HepG2 (cell line): ENCODE data around the gene LARP1. TPM values are rescaled to one million over a fixed set of nuclear protein-coding genes. Genes with fewer than 3 reads are reported as not detected.
A peak's percentile ranks its signal among the peaks of the same experiment; 100 is the strongest.

Experiments
- ATM ChIP-seq: fragments of 450-650 bp; IDR thresholded peaks from 2 replicates; pipeline ENCODE4 v1.7.1; 2017; ENCODE audit warnings: mild to moderate bottlenecking, borderline replicate concordance
- EED ChIP-seq: sonication (generic); formaldehyde crosslinking; IDR thresholded peaks from 2 replicates; pipeline ENCODE4 v1.5.0; 2020; ENCODE audit warnings: mild to moderate bottlenecking, missing genetic modification reagents
- HDAC1 ChIP-seq: sonication (generic); formaldehyde crosslinking; IDR thresholded peaks from 2 replicates; pipeline ENCODE4 v1.5.1; 2020; ENCODE audit warnings: mild to moderate bottlenecking, missing genetic modification reagents
- HMG20B ChIP-seq: conservative IDR thresholded peaks from 2 replicates; pipeline ENCODE4 v1.6.1; 2016; ENCODE audit warnings: missing genetic modification reagents, missing compliant biosample characterization
- ISL2 ChIP-seq: sonication (generic); formaldehyde crosslinking; IDR thresholded peaks from 2 replicates; pipeline ENCODE4 v1.5.0; 2020; ENCODE audit warnings: missing genetic modification reagents
- JUND ChIP-seq: sonication (generic); formaldehyde crosslinking; IDR thresholded peaks from 2 replicates; pipeline ENCODE4 v1.8.0; 2022; ENCODE audit warnings: mild to moderate bottlenecking, missing genetic modification reagents
- KDM5B ChIP-seq: sonication (generic); formaldehyde crosslinking; IDR thresholded peaks from 2 replicates; pipeline ENCODE4 v1.4.0; 2020; ENCODE audit warnings: missing genetic modification reagents, mild to moderate bottlenecking, borderline replicate concordance
- MAFK ChIP-seq, 2 experiments: IDR thresholded peaks in 1 of 2; conservative IDR thresholded peaks in 1 of 2; 2 replicates each; pipeline ENCODE4 v1.6.1; 2011; ENCODE audit warnings: improper control_type of control experiment in 2 of 2, low read length in 2 of 2
- MEIS1 ChIP-seq: sonication (generic); formaldehyde crosslinking; IDR thresholded peaks from 2 replicates; pipeline ENCODE4 v1.9.0; 2021; ENCODE audit warnings: mild to moderate bottlenecking, missing genetic modification reagents, moderate library complexity, borderline replicate concordance
- PITX1 ChIP-seq: sonication (generic); formaldehyde crosslinking; IDR thresholded peaks from 2 replicates; pipeline ENCODE4 v1.5.1; 2020; ENCODE audit warnings: mild to moderate bottlenecking, missing genetic modification reagents
- RERE ChIP-seq: IDR thresholded peaks from 2 replicates; pipeline ENCODE4 v1.6.1; 2016; ENCODE audit warnings: low read depth, missing genetic modification reagents, missing compliant biosample characterization
- RXRB ChIP-seq: IDR thresholded peaks from 2 replicates; pipeline ENCODE4 v1.6.1; 2016; ENCODE audit warnings: borderline replicate concordance, missing genetic modification reagents, missing compliant biosample characterization
- SOX13 ChIP-seq, 3 experiments: fragments of 450-650 bp in 1 of 3; sonication (generic) in 1 of 3; formaldehyde crosslinking in 1 of 3; IDR thresholded peaks in 2 of 3; conservative IDR thresholded peaks in 1 of 3; 2 replicates each; pipeline versions ENCODE4 v1.5.0 to v1.6.1; 2016 to 2020; ENCODE audit warnings: antibody characterized with exemption in 1 of 3, mild to moderate bottlenecking in 1 of 3, missing compliant biosample characterization in 1 of 3, missing genetic modification reagents in 1 of 3, moderate library complexity in 1 of 3
- SPEN ChIP-seq: sonication (generic); formaldehyde crosslinking; IDR thresholded peaks from 2 replicates; pipeline ENCODE4 v1.5.1; 2020; ENCODE audit warnings: low read depth, mild to moderate bottlenecking, missing genetic modification reagents
- TRIM24 ChIP-seq: sonication (generic); formaldehyde crosslinking; IDR thresholded peaks from 2 replicates; pipeline ENCODE4 v1.8.0; 2022; ENCODE audit warnings: mild to moderate bottlenecking, missing genetic modification reagents
- ZBTB7A ChIP-seq: sonication (generic); formaldehyde crosslinking; IDR thresholded peaks from 2 replicates; pipeline ENCODE4 v1.8.0; 2022; ENCODE audit warnings: mild to moderate bottlenecking, missing genetic modification reagents
- ZMAT3 ChIP-seq: sonication (generic); formaldehyde crosslinking; conservative IDR thresholded peaks from 2 replicates; pipeline ENCODE4 v1.7.0; 2021; ENCODE audit warnings: missing genetic modification reagents
- ZMYM4 ChIP-seq: sonication (generic); formaldehyde crosslinking; IDR thresholded peaks from 2 replicates; pipeline ENCODE4 v1.8.1; 2023; ENCODE audit warnings: mild to moderate bottlenecking, missing genetic modification reagents
- ZNF441 ChIP-seq: sonication (generic); formaldehyde crosslinking; IDR thresholded peaks from 2 replicates; pipeline ENCODE4 v1.7.0; 2021; ENCODE audit warnings: missing genetic modification reagents, borderline replicate concordance
- ZNF503 ChIP-seq: sonication (generic); formaldehyde crosslinking; IDR thresholded peaks from 2 replicates; pipeline ENCODE4 v1.4.0; 2020; ENCODE audit warnings: missing genetic modification reagents
- polyA plus RNA-seq, 8 experiments: library from polyadenylated mRNA; depleted of rRNA in 3 of 8; stranded (reverse) in 7 of 8; unstranded in 1 of 8; fragments of >200 nt; fragmentation: Illumina TruSeq in 4 of 8; extraction: Trizol in 4 of 8; gene quantifications; 2 replicates each; pipeline versions ENCODE4 v1.2.1 to v1.2.3, GENCODE V29; 2011 to 2016; ENCODE audit warnings: low read depth in 4 of 8, missing spikeins in 1 of 8, mixed read lengths in 1 of 8; ENCODE audit not compliant: insufficient read depth in 1 of 8
- total RNA-seq, 5 experiments: library from RNA; depleted of rRNA; stranded (reverse); fragments of >200 nt; fragmentation: Illumina TruSeq; extraction: Trizol; gene quantifications; 2 replicates each; pipeline ENCODE4 v1.2.3, GENCODE V29; 2016; ENCODE audit warnings: low read depth in 1 of 5
- TF ChIP-seq, protein P1 (sequence below): sonication (generic); IDR thresholded peaks from 2 replicates; pipeline ENCODE4 v1.6.1; 2016; ENCODE audit warnings: low read depth, borderline replicate concordance
- TF ChIP-seq, protein P2 (sequence below): sonication (generic); formaldehyde crosslinking; IDR thresholded peaks from 2 replicates; pipeline ENCODE4 v1.4.0; 2020; ENCODE audit warnings: mild to moderate bottlenecking, missing genetic modification reagents

Gene LARP1
- total and polyA plus RNA-seq, 2 of the 13 experiments (the other 11 are each of a cell fraction or from before 2014, with no cell fraction given), result 45.2 to 61.4 TPM

DNA sequence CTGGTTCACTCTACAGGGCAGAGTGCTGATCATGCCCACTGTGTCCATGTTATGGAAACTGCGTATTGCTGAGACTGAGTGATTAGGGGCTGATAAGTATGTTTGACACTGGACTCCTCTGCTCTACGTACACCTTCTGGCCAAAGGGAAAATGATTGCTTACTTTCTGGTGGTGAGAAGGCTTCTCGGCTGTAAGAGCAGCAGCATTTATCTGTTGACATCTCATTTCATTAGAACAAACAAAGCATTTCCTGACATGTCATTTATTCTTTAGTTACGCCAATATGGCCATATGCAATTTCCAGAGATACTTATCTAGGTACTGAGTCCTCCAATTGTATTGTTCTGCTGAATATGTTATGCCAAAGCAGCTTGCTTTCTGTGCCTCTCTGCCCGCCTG, 89.6 kb downstream of the LARP1 start (continued):
- TF ChIP-seq EED (CRISPR knock-in tag), result no peak
- TF ChIP-seq, protein P1, sequence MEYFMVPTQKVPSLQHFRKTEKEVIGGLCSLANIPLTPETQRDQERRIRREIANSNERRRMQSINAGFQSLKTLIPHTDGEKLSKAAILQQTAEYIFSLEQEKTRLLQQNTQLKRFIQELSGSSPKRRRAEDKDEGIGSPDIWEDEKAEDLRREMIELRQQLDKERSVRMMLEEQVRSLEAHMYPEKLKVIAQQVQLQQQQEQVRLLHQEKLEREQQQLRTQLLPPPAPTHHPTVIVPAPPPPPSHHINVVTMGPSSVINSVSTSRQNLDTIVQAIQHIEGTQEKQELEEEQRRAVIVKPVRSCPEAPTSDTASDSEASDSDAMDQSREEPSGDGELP, result no peak
- TF ChIP-seq ZBTB7A, result no peak
- 0 out of 2 replicates have a peak, but pooled peaks have one; percentile 47 for TF ChIP-seq RERE (CRISPR knock-in tag)
- 0 out of 2 replicates have a peak, but pooled peaks have one; percentile 22 for TF ChIP-seq RXRB (CRISPR knock-in tag)
- TF ChIP-seq, protein P2, sequence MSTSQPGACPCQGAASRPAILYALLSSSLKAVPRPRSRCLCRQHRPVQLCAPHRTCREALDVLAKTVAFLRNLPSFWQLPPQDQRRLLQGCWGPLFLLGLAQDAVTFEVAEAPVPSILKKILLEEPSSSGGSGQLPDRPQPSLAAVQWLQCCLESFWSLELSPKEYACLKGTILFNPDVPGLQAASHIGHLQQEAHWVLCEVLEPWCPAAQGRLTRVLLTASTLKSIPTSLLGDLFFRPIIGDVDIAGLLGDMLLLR (CRISPR knock-in tag), result no peak
- no peak for TF ChIP-seq SOX13 (IDR thresholded peaks at IDR 0.05)
- peak in 1 of 2 experiments; percentile 86; a peak in 2 of 4 replicates for TF ChIP-seq SOX13 (CRISPR knock-in tag; conservative IDR thresholded peaks at IDR 0.05 in 1 of 2, IDR thresholded peaks at IDR 0.05 in 1 of 2)
- no peak for TF ChIP-seq KDM5B (CRISPR knock-in tag)
- TF ChIP-seq ZMAT3, result no peak
- TF ChIP-seq MAFK (conservative IDR thresholded peaks at IDR 0.05 in 1 of 2, IDR thresholded peaks at IDR 0.05 in 1 of 2; ENCODE audit: low read length in 2 of 2), result 0 out of 4 replicates have a peak, but pooled peaks of 1 of the 2 experiments have one; percentile 2
- TF ChIP-seq HDAC1 (CRISPR knock-in tag), result 0 out of 2 replicates have a peak, but pooled peaks have one; percentile 24
- no peak for TF ChIP-seq ZNF441 (CRISPR knock-in tag)
- TF ChIP-seq TRIM24 (CRISPR knock-in tag), result no peak
- TF ChIP-seq MEIS1 (CRISPR knock-in tag), result no peak
- no peak for TF ChIP-seq PITX1 (CRISPR knock-in tag)
- no peak for TF ChIP-seq SPEN (CRISPR knock-in tag)
- no peak for TF ChIP-seq ZNF503 (CRISPR knock-in tag)
- TF ChIP-seq HMG20B (CRISPR knock-in tag), result no peak
- no peak for TF ChIP-seq ATM
- peak; percentile 43; the same call in 1 of the 2 replicates for TF ChIP-seq ISL2 (CRISPR knock-in tag)
- 0 out of 2 replicates have a peak, but pooled peaks have one; percentile 3 for TF ChIP-seq ZMYM4
- TF ChIP-seq JUND, result no peak
